ENCODE data around the gene KRTAP10-7.
"Not testable (repeated sequence)": the region's sequence is repeated elsewhere in the genome, so short reads cannot be mapped to it uniquely, and the experiment has no call there.

The KRTAP10-7 gene

GRCh38 chr21:44638506-44639330, 38.3 kb downstream of the KRTAP10-7 start:
- not testable (repeated sequence) for H3K36me3 ChIP-seq (ENCODE audit: control insufficient read depth, insufficient read depth, low read length); H3K4me3 ChIP-seq (ENCODE audit: extremely low read depth, insufficient read depth, low read length, poor library complexity, severe bottlenecking); H3K4me1 ChIP-seq (ENCODE audit: control insufficient read depth, insufficient read depth, low read length, poor library complexity, severe bottlenecking); H3K9me3 ChIP-seq (ENCODE audit: control insufficient read depth, low read length); H3K27ac ChIP-seq (ENCODE audit: low read depth, low read length, severe bottlenecking)
- WGBS, 2 experiments (ENCODE audit: insufficient coverage in 2 of 2): 89 to 94% methylated on average over 12 of the region's 21 CpGs

GRCh38 chr21:44639331-44639655, 38.9 kb downstream of the KRTAP10-7 start:
- WGBS, 2 experiments (ENCODE audit: insufficient coverage in 2 of 2): 94 to 97% methylated on average over 12 of the region's 12 CpGs
- no peak overlapping the region for H3K27ac ChIP-seq (ENCODE audit: low read depth, low read length, severe bottlenecking)
- no peak overlapping the region for H3K4me3 ChIP-seq (ENCODE audit: extremely low read depth, insufficient read depth, low read length, poor library complexity, severe bottlenecking)
- no peaks in the 10 kb centered on the region for H3K36me3 ChIP-seq (ENCODE audit: control insufficient read depth, insufficient read depth, low read length)
- peaks cover 10% of the 10 kb centered on the region for H3K9me3 ChIP-seq (ENCODE audit: control insufficient read depth, low read length)
- H3K4me1 ChIP-seq (ENCODE audit: control insufficient read depth, insufficient read depth, low read length, poor library complexity, severe bottlenecking): no peaks in the 10 kb centered on the region

- H3K9me3 ChIP-seq (ENCODE audit: control insufficient read depth, low read length): peaks cover 18% of the 10 kb centered on the region
- WGBS, 2 experiments (ENCODE audit: insufficient coverage in 2 of 2): 90 to 98% methylated on average over 4 to 5 of the region's 5 CpGs
- no peaks in the 10 kb centered on the region for H3K36me3 ChIP-seq (ENCODE audit: control insufficient read depth, insufficient read depth, low read length)
- no peak overlapping the region for H3K27ac ChIP-seq (ENCODE audit: low read depth, low read length, severe bottlenecking)
- no peaks in the 10 kb centered on the region for H3K4me1 ChIP-seq (ENCODE audit: control insufficient read depth, insufficient read depth, low read length, poor library complexity, severe bottlenecking)
- no peak overlapping the region for H3K4me3 ChIP-seq (ENCODE audit: extremely low read depth, insufficient read depth, low read length, poor library complexity, severe bottlenecking)
These were observed 40.4 kb downstream of the KRTAP10-7 start for GRCh38 chr21:44640761-44641160.

- Histone ChIP-seq H3K27ac (ENCODE audit: low read depth, low read length, severe bottlenecking) (no peak overlapping the region), H3K4me1 (ENCODE audit: control insufficient read depth, insufficient read depth, low read length, poor library complexity, severe bottlenecking) (no peaks in the 10 kb centered on the region), H3K9me3 (ENCODE audit: control insufficient read depth, low read length) (peaks cover 18% of the 10 kb centered on the region), H3K36me3 (ENCODE audit: control insufficient read depth, insufficient read depth, low read length) (no peaks in the 10 kb centered on the region), H3K4me3 (ENCODE audit: extremely low read depth, insufficient read depth, low read length, poor library complexity, severe bottlenecking) (no peak overlapping the region)
- WGBS, 2 experiments (ENCODE audit: insufficient coverage in 2 of 2): 88 to 94% methylated on average over 10 to 12 of the region's 14 CpGs
These were observed 43.4 kb downstream of the KRTAP10-7 start for GRCh38 chr21:44643741-44644310.

DNA sequence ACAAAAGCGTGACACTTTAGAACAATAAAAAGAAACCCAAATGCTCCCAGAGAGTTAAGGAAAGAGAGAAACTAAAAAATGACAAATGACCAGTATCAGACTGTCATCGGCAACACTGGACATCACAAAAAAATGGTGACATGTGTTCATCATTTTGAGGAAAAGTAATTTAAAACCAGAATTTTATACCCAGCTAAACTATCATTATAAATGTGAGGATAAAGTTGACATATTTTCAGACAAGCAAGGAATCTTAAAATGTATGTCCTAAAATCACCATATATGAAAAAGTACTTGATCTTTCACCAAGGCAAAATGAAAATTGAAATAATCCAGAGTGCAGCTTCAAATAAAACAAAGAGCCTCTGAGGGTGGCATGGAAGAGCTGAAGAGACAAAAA, 44.5 kb downstream of the KRTAP10-7 start:
- H3K27ac ChIP-seq (ENCODE audit: low read depth, low read length, severe bottlenecking): no peak overlapping the region
- no peak overlapping the region for H3K4me3 ChIP-seq (ENCODE audit: extremely low read depth, insufficient read depth, low read length, poor library complexity, severe bottlenecking)
- peaks cover 18% of the 10 kb centered on the region for H3K9me3 ChIP-seq (ENCODE audit: control insufficient read depth, low read length)
- no CpG with 5 or more reads among the region's 2 CpGs for WGBS, 2 experiments (ENCODE audit: insufficient coverage in 2 of 2)
- no peaks in the 10 kb centered on the region for H3K36me3 ChIP-seq (ENCODE audit: control insufficient read depth, insufficient read depth, low read length)
- H3K4me1 ChIP-seq (ENCODE audit: control insufficient read depth, insufficient read depth, low read length, poor library complexity, severe bottlenecking): no peaks in the 10 kb centered on the region

GRCh38 chr21:44646366-44647221, 46.2 kb downstream of the KRTAP10-7 start, which contains the start of gene KRTAP10-11:
KRTAP10-11 (plus strand) TSS chr21:44646414; CDS start chr21:44646459, 45 bp downstream.
- H3K4me3 ChIP-seq (ENCODE audit: extremely low read depth, insufficient read depth, low read length, poor library complexity, severe bottlenecking); H3K36me3 ChIP-seq (ENCODE audit: control insufficient read depth, insufficient read depth, low read length); H3K27ac ChIP-seq (ENCODE audit: low read depth, low read length, severe bottlenecking); H3K4me1 ChIP-seq (ENCODE audit: control insufficient read depth, insufficient read depth, low read length, poor library complexity, severe bottlenecking): not testable (repeated sequence)
- WGBS, 2 experiments (ENCODE audit: insufficient coverage in 2 of 2): 86 to 89% methylated on average over 14 to 19 of the region's 21 CpGs
- peaks cover 12% of the 10 kb centered on the region for H3K9me3 ChIP-seq (ENCODE audit: control insufficient read depth, low read length)

GRCh38 chr21:44647222-44647552, 46.8 kb downstream of the KRTAP10-7 start:
- 75 to 86% methylated on average over 8 of the region's 8 CpGs for WGBS, 2 experiments (ENCODE audit: insufficient coverage in 2 of 2)
- H3K27ac ChIP-seq (ENCODE audit: low read depth, low read length, severe bottlenecking): no peak overlapping the region
- H3K36me3 ChIP-seq (ENCODE audit: control insufficient read depth, insufficient read depth, low read length): no peaks in the 10 kb centered on the region
- H3K9me3 ChIP-seq (ENCODE audit: control insufficient read depth, low read length): peaks cover 12% of the 10 kb centered on the region
- H3K4me1 ChIP-seq (ENCODE audit: control insufficient read depth, insufficient read depth, low read length, poor library complexity, severe bottlenecking): no peaks in the 10 kb centered on the region
- no peak overlapping the region for H3K4me3 ChIP-seq (ENCODE audit: extremely low read depth, insufficient read depth, low read length, poor library complexity, severe bottlenecking)

DNA sequence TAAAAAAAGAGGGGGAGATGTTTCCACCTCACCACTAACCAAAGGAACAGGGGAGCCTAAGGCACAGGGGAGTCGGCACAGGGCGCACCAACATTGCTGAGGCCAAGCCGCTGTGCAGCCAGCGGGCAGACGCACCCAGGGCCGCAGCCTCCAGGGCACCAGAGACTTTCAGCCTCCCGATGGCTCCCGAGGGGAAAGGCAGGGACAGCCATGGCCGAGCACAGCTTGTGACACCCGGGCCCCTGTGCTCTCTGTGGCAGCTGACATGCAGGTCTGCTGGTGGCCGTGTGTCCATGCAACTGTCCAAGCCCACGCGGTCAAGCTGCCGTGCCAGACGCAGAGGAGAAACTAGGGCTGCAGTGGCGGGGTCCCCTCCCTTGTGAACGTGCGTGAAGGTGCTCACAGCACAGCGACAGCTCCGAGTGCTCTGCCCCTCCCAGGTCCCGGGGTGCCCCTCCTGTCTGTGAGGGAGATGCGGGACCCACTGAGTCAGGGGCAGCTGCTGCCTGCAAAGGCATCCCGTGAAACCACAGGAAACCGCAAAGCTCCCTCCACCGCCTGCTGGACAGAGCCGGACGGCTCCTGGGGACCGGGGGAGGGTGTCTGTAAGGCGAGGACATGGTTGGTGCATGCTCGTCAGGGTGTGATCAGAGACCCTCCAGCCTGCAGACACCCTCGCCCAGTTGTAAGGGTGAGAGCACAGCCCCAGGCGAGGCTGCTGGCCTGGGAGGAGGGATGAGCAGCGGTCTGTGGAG, 48.3 kb downstream of the KRTAP10-7 start:
- no peaks in the 10 kb centered on the region for H3K36me3 ChIP-seq (ENCODE audit: control insufficient read depth, insufficient read depth, low read length)
- H3K9me3 ChIP-seq (ENCODE audit: control insufficient read depth, low read length): peaks cover 12% of the 10 kb centered on the region
- no peak overlapping the region for H3K27ac ChIP-seq (ENCODE audit: low read depth, low read length, severe bottlenecking)
- 90 to 94% methylated on average over 25 to 31 of the region's 33 CpGs for WGBS, 2 experiments (ENCODE audit: insufficient coverage in 2 of 2)
- H3K4me3 ChIP-seq (ENCODE audit: extremely low read depth, insufficient read depth, low read length, poor library complexity, severe bottlenecking): no peak overlapping the region
- no peaks in the 10 kb centered on the region for H3K4me1 ChIP-seq (ENCODE audit: control insufficient read depth, insufficient read depth, low read length, poor library complexity, severe bottlenecking)

GRCh38 chr21:44649521-44650100, 49.2 kb downstream of the KRTAP10-7 start:
- Histone ChIP-seq H3K27ac (ENCODE audit: low read depth, low read length, severe bottlenecking) (no peak overlapping the region), H3K9me3 (ENCODE audit: control insufficient read depth, low read length) (peaks cover 5% of the 10 kb centered on the region), H3K4me3 (ENCODE audit: extremely low read depth, insufficient read depth, low read length, poor library complexity, severe bottlenecking) (no peak overlapping the region), H3K4me1 (ENCODE audit: control insufficient read depth, insufficient read depth, low read length, poor library complexity, severe bottlenecking) (no peaks in the 10 kb centered on the region), H3K36me3 (ENCODE audit: control insufficient read depth, insufficient read depth, low read length) (no peaks in the 10 kb centered on the region)
- WGBS, 2 experiments (ENCODE audit: insufficient coverage in 2 of 2): 92 to 94% methylated on average over 17 of the region's 18 CpGs

All from mesodermal cell (in vitro differentiated cells).